K562 (cell line): ENCODE results near the gene MCM7. TPM values are rescaled to one million over a fixed set of nuclear protein-coding genes. Genes with fewer than 3 reads are reported as not detected.

ENCODE experiments used
- ARID1B ChIP-seq: fragments of 450-650 bp; IDR thresholded peaks from 2 replicates; pipeline ENCODE4 v1.6.1; 2016; ENCODE audit warnings: antibody characterized with exemption, mild to moderate bottlenecking, inconsistent platforms
- BCL6 ChIP-seq: fragments of 250-450 bp; sonication (Bioruptor Pico); IDR thresholded peaks from 2 replicates; pipeline ENCODE4 v1.4.0; 2020
- BRD9 ChIP-seq: fragments of 450-650 bp; IDR thresholded peaks from 2 replicates; pipeline ENCODE4 v1.6.1; 2018; ENCODE audit warnings: low read depth; ENCODE audit not compliant: partially characterized antibody
- CBX3 ChIP-seq, 2 experiments: IDR thresholded peaks; 1 replicate in 1 of 2; 2 replicates in 1 of 2; pipeline ENCODE4 v1.6.1; 2012; ENCODE audit warnings: inconsistent platforms in 2 of 2, low read length in 2 of 2, borderline replicate concordance in 1 of 2, control low read depth in 1 of 2
- CREM ChIP-seq: IDR thresholded peaks from 2 replicates; pipeline ENCODE4 v1.6.1; 2014; ENCODE audit warnings: antibody characterized with exemption, low read depth
- CTBP1 ChIP-seq: fragments of 450-650 bp; IDR thresholded peaks from 2 replicates; pipeline ENCODE4 v1.6.1; 2016; ENCODE audit warnings: borderline replicate concordance
- ELF2 ChIP-seq: fragments of 250-450 bp; sonication (Bioruptor Pico); IDR thresholded peaks from 2 replicates; pipeline ENCODE4 v1.5.0; 2021; ENCODE audit warnings: mild to moderate bottlenecking
- HNRNPK ChIP-seq: fragments of 200-400 bp; formaldehyde crosslinking; IDR thresholded peaks from one replicate; pipeline ENCODE4 v1.6.1; 2018; ENCODE audit warnings: mild to moderate bottlenecking, low read depth, low read length; ENCODE audit not compliant: poor library complexity, severe bottlenecking
- L3MBTL2 ChIP-seq: fragments of 450-650 bp; IDR thresholded peaks from 2 replicates; pipeline ENCODE4 v1.6.1; 2016; ENCODE audit warnings: mild to moderate bottlenecking, moderate library complexity
- MYBL2 ChIP-seq, 2 experiments: fragments of 450-650 bp in 1 of 2; sonication (generic) in 1 of 2; formaldehyde crosslinking in 1 of 2; IDR thresholded peaks; 2 replicates each; pipeline versions ENCODE4 v1.6.1 to v1.8.1; 2017 to 2022; ENCODE audit warnings: borderline replicate concordance in 1 of 2, inconsistent platforms in 1 of 2, low read depth in 1 of 2, mild to moderate bottlenecking in 1 of 2, missing genetic modification reagents in 1 of 2, moderate library complexity in 1 of 2
- POLR2A ChIP-seq: fragments of 450-650 bp; conservative IDR thresholded peaks from 2 replicates; pipeline ENCODE4 v1.6.1; 2016
- POLR2B ChIP-seq: fragments of 450-650 bp; IDR thresholded peaks from 2 replicates; pipeline ENCODE4 v1.6.1; 2018; ENCODE audit warnings: low read depth; ENCODE audit not compliant: partially characterized antibody
- RBFOX2 ChIP-seq: fragments of 200-400 bp; formaldehyde crosslinking; IDR thresholded peaks from 2 replicates; pipeline ENCODE4 v1.6.1; 2017; ENCODE audit warnings: low read depth, mild to moderate bottlenecking, low read length, moderate library complexity
- ZNF146 ChIP-seq: IDR thresholded peaks from one replicate; pipeline ENCODE4 v1.6.1; 2018; ENCODE audit warnings: missing compliant biosample characterization; ENCODE audit not compliant: unreplicated experiment
- ZNF518B ChIP-seq: fragments of 250-450 bp; sonication (Bioruptor Pico); IDR thresholded peaks from 2 replicates; pipeline ENCODE4 v1.5.0; 2021; ENCODE audit warnings: mild to moderate bottlenecking, moderate library complexity
- polyA plus RNA-seq, 8 experiments: library from polyadenylated mRNA; depleted of rRNA in 4 of 8; stranded (reverse) in 5 of 8; unstranded in 3 of 8; fragments of >200 nt; fragmentation: Nextera tagmentation in 2 of 8; fragmentation: Illumina TruSeq in 1 of 8; extraction: Ambion mirVana in 2 of 8; extraction: Trizol in 1 of 8; gene quantifications; 2 replicates each; pipeline versions ENCODE4 v1.2.1 to v1.2.3, GENCODE V29; 2011 to 2014; ENCODE audit warnings: inconsistent platforms in 1 of 8, missing spikeins in 1 of 8
- total RNA-seq, 7 experiments: library from RNA; depleted of rRNA in 6 of 7; stranded (reverse); fragments of >200 nt in 6 of 7; fragmentation: Illumina TruSeq in 2 of 7; extraction: Trizol in 2 of 7; gene quantifications; 2 replicates each; pipeline versions ENCODE4 v1.2.1 to v1.2.3, GENCODE V29; 2011 to 2021; ENCODE audit warnings: low replicate concordance in 1 of 7
- TF ChIP-seq, protein P1 (sequence below): fragments of 450-650 bp; IDR thresholded peaks from 2 replicates; pipeline ENCODE4 v1.6.1; 2018; ENCODE audit not compliant: partially characterized antibody
- TF ChIP-seq, protein P2 (sequence below), 2 experiments: fragments of 450-650 bp in 1 of 2; sonication (generic) in 1 of 2; formaldehyde crosslinking; conservative IDR thresholded peaks; 2 replicates each; pipeline versions ENCODE4 v1.4.0 to v1.8.1; 2020 to 2022; ENCODE audit warnings: mild to moderate bottlenecking in 1 of 2, missing genetic modification reagents in 1 of 2
- TF ChIP-seq, protein P3 (sequence below), 3 experiments: fragments of 200-800 bp in 1 of 3; sonication (Bioruptor generic) in 1 of 3; sonication (generic) in 1 of 3; formaldehyde crosslinking in 1 of 3; IDR thresholded peaks; 2 replicates each; pipeline versions ENCODE4 v1.6.1 to v1.8.0; 2016 to 2022; ENCODE audit warnings: mild to moderate bottlenecking in 2 of 3, missing compliant biosample characterization in 2 of 3, missing genetic modification characterization in 2 of 3, missing genetic modification reagents in 1 of 3

MCM7 gene
- total and polyA plus RNA-seq, 9 of the 15 experiments (the other 6 are each of a cell fraction or from before 2014, with no cell fraction given) = 329 to 856 (median 437) TPM

DNA sequence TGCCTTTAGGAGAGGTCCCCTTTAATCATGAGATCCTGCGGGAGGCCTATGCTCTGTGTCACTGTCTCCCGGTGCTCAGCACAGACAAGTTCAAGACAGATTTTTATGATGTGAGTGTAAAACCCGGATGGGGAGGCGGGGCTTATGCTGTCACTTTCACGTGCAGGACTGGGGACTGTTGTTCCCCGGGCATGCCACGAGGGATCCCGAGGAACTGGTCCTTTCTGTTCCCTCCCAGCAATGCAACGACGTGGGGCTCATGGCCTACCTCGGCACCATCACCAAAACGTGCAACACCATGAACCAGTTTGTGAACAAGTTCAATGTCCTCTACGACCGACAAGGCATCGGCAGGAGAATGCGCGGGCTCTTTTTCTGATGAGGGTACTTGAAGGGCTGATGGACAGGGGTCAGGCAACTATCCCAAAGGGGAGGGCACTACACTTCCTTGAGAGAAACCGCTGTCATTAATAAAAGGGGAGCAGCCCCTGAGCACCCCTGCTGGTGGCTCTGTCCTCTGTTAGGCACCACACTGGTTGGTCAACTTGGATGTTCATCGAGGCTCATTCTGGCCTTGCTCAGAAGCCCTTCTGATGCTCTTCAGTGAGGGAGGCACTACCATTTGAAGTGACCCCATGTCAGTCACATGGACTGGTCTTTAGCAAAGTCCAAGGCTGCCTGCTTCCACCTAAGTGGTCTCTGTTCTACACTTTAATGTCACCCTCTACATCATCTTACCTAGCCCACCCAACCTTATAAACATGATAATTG is 9.6 kb downstream of the MCM7 start (continued):
- TF ChIP-seq, protein P1, sequence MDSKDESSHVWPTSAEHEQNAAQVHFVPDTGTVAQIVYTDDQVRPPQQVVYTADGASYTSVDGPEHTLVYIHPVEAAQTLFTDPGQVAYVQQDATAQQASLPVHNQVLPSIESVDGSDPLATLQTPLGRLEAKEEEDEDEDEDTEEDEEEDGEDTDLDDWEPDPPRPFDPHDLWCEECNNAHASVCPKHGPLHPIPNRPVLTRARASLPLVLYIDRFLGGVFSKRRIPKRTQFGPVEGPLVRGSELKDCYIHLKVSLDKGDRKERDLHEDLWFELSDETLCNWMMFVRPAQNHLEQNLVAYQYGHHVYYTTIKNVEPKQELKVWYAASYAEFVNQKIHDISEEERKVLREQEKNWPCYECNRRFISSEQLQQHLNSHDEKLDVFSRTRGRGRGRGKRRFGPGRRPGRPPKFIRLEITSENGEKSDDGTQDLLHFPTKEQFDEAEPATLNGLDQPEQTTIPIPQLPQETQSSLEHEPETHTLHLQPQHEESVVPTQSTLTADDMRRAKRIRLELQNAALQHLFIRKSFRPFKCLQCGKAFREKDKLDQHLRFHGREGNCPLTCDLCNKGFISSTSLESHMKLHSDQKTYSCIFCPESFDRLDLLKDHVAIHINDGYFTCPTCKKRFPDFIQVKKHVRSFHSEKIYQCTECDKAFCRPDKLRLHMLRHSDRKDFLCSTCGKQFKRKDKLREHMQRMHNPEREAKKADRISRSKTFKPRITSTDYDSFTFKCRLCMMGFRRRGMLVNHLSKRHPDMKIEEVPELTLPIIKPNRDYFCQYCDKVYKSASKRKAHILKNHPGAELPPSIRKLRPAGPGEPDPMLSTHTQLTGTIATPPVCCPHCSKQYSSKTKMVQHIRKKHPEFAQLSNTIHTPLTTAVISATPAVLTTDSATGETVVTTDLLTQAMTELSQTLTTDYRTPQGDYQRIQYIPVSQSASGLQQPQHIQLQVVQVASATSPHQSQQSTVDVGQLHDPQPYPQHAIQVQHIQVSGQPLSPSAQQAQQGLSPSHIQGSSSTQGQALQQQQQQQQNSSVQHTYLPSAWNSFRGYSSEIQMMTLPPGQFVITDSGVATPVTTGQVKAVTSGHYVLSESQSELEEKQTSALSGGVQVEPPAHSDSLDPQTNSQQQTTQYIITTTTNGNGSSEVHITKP = peak; percentile 24
- TF ChIP-seq BRD9 (no peak), ZNF518B (CRISPR knock-in tag) (no peak), POLR2A (peak; percentile 84), ARID1B (no peak), POLR2B (peak; percentile 70), CREM (0 out of 2 replicates have a peak, but pooled peaks have one; percentile 12), ELF2 (CRISPR knock-in tag) (peak; percentile 54; the same call in 1 of the 2 replicates), RBFOX2 (peak; percentile 72), BCL6 (CRISPR knock-in tag) (no peak), CTBP1 (0 out of 2 replicates have a peak, but pooled peaks have one; percentile 23), HNRNPK (no peak), MYBL2 (IDR thresholded peaks at IDR 0.05; ENCODE audit: low read depth) (no peak), MYBL2 (CRISPR knock-in tag; IDR thresholded peaks at IDR 0.05; ENCODE audit: borderline replicate concordance) (no peak), CBX3 (IDR thresholded peaks at IDR 0.05; ENCODE audit: borderline replicate concordance in 1 of 2, low read length in 2 of 2) (peak in 1 of 2 experiments; percentile 53; a peak in 1 of 3 replicates), L3MBTL2 (no peak), ZNF146 (no peak)
- TF ChIP-seq, protein P2, sequence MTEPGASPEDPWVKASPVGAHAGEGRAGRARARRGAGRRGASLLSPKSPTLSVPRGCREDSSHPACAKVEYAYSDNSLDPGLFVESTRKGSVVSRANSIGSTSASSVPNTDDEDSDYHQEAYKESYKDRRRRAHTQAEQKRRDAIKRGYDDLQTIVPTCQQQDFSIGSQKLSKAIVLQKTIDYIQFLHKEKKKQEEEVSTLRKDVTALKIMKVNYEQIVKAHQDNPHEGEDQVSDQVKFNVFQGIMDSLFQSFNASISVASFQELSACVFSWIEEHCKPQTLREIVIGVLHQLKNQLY (CRISPR knock-in tag; conservative IDR thresholded peaks at IDR 0.05) = no peak
- TF ChIP-seq, protein P3, sequence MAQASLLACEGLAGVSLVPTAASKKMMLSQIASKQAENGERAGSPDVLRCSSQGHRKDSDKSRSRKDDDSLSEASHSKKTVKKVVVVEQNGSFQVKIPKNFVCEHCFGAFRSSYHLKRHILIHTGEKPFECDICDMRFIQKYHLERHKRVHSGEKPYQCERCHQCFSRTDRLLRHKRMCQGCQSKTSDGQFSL (CRISPR knock-in tag; IDR thresholded peaks at IDR 0.05) = no peak
- TF ChIP-seq, protein P3 (tag; IDR thresholded peaks at IDR 0.05) = no peak
